Glutamatergic neuron (in vitro differentiated cells): ENCODE results near the gene C1QTNF3. TPM values are rescaled to one million over a fixed set of nuclear protein-coding genes. Genes with fewer than 3 reads are reported as not detected.

Experiments used
- DNase-seq: peaks from one replicate; pipeline ENCODE4 v3.0.0; 2022
- H3K27ac Mint-ChIP-seq: one replicate; pipeline ENCODE4 v1.8.0; 2020; ENCODE audit warnings: mild to moderate bottlenecking, mixed read lengths, inconsistent platforms; ENCODE audit not compliant: unreplicated experiment
- H3K27me3 Mint-ChIP-seq: one replicate; pipeline ENCODE4 v1.8.0; 2020; ENCODE audit warnings: mild to moderate bottlenecking, moderate library complexity, mixed read lengths, inconsistent platforms; ENCODE audit not compliant: unreplicated experiment
- H3K36me3 Mint-ChIP-seq: one replicate; pipeline ENCODE4 v1.8.0; 2020; ENCODE audit warnings: mild to moderate bottlenecking, mixed read lengths, inconsistent platforms; ENCODE audit not compliant: unreplicated experiment
- H3K4me1 Mint-ChIP-seq: one replicate; pipeline ENCODE4 v1.8.0; 2020; ENCODE audit warnings: mild to moderate bottlenecking, low read depth, mixed read lengths, inconsistent platforms; ENCODE audit not compliant: unreplicated experiment
- H3K4me3 Mint-ChIP-seq: one replicate; pipeline ENCODE4 v1.8.0; 2020; ENCODE audit warnings: mild to moderate bottlenecking, mixed read lengths, inconsistent platforms; ENCODE audit not compliant: unreplicated experiment
- H3K9me3 Mint-ChIP-seq: one replicate; pipeline ENCODE4 v1.8.0; 2020; ENCODE audit warnings: mild to moderate bottlenecking, moderate library complexity, mixed read lengths, inconsistent platforms; ENCODE audit not compliant: unreplicated experiment
- total RNA-seq: library from RNA; stranded (reverse); fragmentation: NEBNext Ultra II Directional; extraction: Animal tissue kit (Norgen Biotek cat#: 25700); gene quantifications from one replicate; pipeline ENCODE4 v1.2.1, GENCODE V29; 2021; ENCODE audit not compliant: unreplicated experiment
- TF ChIP-seq, protein P1 (sequence below): fragments of 200-600 bp; sonication (generic); IDR thresholded peaks from one replicate; pipeline ENCODE4 v1.5.0; 2021; ENCODE audit not compliant: partially characterized antibody, unreplicated experiment

C1QTNF3 gene
- total RNA-seq, 1 donor from 2014 or later: 9.0 TPM

DNA sequence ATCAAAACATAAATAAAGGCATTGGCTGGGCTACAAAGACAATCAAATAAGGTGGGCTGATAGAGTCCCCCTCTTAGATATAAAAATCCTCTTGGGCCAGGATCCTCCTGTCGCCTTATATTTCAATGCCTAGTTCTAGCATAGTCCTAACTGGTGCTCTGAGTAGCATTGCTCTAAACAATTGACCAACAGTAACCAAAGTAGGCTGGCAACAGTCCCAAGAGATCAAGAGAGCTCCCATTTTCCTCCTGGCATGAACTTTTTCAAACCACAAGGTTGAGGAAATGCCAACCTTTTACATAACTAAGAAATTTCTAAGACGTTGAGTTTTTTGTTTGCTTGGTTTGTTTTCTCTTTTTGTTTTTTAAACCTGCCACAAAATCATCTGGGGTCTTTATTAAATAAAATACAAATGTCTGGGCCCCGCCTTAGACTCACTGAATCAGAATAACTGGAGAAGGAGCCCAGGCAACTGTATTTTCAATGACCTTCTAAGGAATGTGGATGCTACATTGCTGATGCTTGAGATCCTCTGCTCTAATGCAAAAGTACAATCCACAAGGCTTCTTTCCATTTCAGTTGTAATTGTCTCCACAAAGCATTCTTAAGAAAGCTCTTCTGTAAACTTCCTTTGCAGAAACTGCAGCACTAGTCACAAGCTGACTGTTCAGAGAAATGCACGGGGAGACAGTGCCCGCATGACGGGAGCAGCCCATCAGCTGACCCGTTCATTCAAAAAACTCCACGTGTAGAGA is 61.4 kb downstream of the C1QTNF3 start:
- no peak for DNase-seq
- Mint-ChIP-seq H3K27ac (no peak overlapping the region), H3K4me3 (no peak overlapping the region), H3K36me3 (no peaks in the 10 kb centered on the region), H3K9me3 (no peaks in the 10 kb centered on the region), H3K4me1 (no peaks in the 10 kb centered on the region), H3K27me3 (peaks cover 2% of the 10 kb centered on the region)
- TF ChIP-seq, protein P1, sequence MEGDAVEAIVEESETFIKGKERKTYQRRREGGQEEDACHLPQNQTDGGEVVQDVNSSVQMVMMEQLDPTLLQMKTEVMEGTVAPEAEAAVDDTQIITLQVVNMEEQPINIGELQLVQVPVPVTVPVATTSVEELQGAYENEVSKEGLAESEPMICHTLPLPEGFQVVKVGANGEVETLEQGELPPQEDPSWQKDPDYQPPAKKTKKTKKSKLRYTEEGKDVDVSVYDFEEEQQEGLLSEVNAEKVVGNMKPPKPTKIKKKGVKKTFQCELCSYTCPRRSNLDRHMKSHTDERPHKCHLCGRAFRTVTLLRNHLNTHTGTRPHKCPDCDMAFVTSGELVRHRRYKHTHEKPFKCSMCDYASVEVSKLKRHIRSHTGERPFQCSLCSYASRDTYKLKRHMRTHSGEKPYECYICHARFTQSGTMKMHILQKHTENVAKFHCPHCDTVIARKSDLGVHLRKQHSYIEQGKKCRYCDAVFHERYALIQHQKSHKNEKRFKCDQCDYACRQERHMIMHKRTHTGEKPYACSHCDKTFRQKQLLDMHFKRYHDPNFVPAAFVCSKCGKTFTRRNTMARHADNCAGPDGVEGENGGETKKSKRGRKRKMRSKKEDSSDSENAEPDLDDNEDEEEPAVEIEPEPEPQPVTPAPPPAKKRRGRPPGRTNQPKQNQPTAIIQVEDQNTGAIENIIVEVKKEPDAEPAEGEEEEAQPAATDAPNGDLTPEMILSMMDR: no peak

DNA sequence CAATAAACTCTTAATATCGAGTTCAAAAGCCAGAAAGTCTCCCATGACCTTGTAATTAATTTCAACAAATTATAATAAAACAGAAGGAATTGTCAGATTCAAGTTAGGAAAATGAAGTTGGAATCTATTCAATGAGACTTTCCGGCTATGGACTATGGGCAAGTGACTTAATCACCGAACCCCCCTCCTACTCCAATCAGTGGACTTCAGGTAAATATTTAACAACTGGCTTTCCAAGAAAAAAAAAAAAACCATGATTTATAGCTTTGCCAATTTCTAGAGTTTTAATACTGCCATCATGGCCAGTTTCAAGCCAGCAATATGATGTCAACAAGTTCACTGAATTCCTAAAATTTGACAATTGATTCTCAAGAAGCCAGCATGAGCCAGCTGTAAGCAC is 63.0 kb downstream of the C1QTNF3 start:
- no peak for DNase-seq
- no peak overlapping the region for H3K27ac Mint-ChIP-seq
- no peak overlapping the region for H3K4me3 Mint-ChIP-seq
- no peaks in the 10 kb centered on the region for H3K36me3 Mint-ChIP-seq
- H3K4me1 Mint-ChIP-seq: no peaks in the 10 kb centered on the region
- peaks cover 2% of the 10 kb centered on the region for H3K27me3 Mint-ChIP-seq
- TF ChIP-seq, protein P1: no peak
- no peaks in the 10 kb centered on the region for H3K9me3 Mint-ChIP-seq

DNA sequence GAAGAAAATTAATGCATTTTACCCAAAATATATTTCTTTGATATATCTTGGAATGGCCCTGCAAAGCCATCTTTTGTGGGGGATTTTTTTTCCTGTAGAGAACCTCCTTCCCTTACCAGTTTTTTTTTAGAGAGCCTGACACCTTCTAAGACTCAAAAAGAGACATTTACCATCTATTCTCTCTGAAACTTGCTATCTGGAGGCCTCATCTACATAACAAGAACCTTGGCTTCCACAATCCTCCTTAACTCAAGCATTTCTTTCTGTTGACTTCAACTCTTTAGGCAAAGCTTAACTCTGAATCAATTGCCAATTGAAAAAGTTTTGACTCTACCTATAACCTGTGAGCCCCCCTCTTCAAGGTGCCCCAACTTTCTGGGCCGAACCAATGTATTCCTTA is 64.7 kb downstream of the C1QTNF3 start:
- H3K4me3 Mint-ChIP-seq: no peak overlapping the region
- H3K4me1 Mint-ChIP-seq: no peaks in the 10 kb centered on the region
- no peaks in the 10 kb centered on the region for H3K36me3 Mint-ChIP-seq
- no peak overlapping the region for H3K27ac Mint-ChIP-seq
- no peaks in the 10 kb centered on the region for H3K9me3 Mint-ChIP-seq
- TF ChIP-seq, protein P1: no peak
- peaks cover 2% of the 10 kb centered on the region for H3K27me3 Mint-ChIP-seq
- DNase-seq: no peak

DNA sequence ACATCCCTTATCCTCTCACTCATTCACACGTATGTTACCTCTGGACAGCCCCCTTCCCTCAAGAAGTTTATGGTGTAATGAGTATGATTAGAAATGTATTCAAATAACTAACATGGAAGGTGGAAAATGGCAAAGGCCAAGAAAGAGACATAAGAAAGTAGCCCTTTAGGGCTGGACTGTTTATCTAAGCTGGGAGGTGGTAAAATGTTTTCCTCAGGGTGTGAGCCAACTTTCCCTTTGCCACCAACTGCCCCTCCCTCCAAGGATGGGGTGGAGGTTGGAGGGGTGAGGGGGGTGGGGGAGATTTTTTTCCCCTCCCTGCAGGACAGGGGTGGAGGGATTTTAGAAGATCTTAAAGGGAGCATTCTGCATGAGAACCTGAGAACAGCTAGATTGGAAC is 66.7 kb downstream of the C1QTNF3 start:
- Mint-ChIP-seq H3K27ac (no peak overlapping the region), H3K4me1 (no peaks in the 10 kb centered on the region), H3K36me3 (no peaks in the 10 kb centered on the region), H3K27me3 (no peaks in the 10 kb centered on the region), H3K4me3 (no peak overlapping the region), H3K9me3 (no peaks in the 10 kb centered on the region)
- TF ChIP-seq, protein P1: no peak
- DNase-seq: no peak

DNA sequence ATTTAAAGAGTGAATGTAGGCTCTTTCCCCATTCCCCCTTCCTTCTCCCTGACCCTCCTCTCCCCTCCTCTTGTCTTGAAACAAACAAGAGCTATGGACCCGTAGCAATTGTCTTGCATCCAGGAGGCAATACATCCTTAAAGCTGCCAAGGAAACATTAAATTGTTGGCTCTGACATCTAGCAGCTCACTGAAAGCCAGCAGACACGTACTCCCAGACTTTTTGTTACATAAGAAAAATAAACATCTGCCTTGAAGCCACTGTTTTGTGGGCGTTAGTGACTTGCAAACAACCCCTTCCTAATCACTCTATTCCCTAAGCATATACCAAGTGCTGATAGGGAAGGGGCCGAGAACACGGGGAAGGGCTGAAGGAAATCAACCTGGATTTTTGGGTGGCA is 67.2 kb downstream of the C1QTNF3 start:
- H3K27ac Mint-ChIP-seq: no peak overlapping the region
- H3K9me3 Mint-ChIP-seq: no peaks in the 10 kb centered on the region
- H3K4me3 Mint-ChIP-seq: no peak overlapping the region
- DNase-seq: no peak
- no peaks in the 10 kb centered on the region for H3K36me3 Mint-ChIP-seq
- no peaks in the 10 kb centered on the region for H3K4me1 Mint-ChIP-seq
- H3K27me3 Mint-ChIP-seq: no peaks in the 10 kb centered on the region
- TF ChIP-seq, protein P1: no peak
